ENCODE data around the gene TRAK1.

GRCh38 chr3:42180901-42181300 is 89.7 kb downstream of the TRAK1 start:
- TF ChIP-seq POLR2A (IDR thresholded peaks at IDR 0.05), result no peak
- TF ChIP-seq POLR2AphosphoS5 (IDR thresholded peaks at IDR 0.05), result peak in 1 of 3 donors; percentile 20

Data from breast epithelium (tissue), 3 donors.